A549 (cell line): ENCODE results near the gene ATRN. TPM values are rescaled to one million over a fixed set of nuclear protein-coding genes. Genes with fewer than 3 reads are reported as not detected.

Source experiments
- ATAC-seq, 2 experiments: fragments of 200-7000 bp in 1 of 2; fragments of >200 bp in 1 of 2; cut with Nextera tagmentation in 1 of 2; cut with Tn5 transposase in 1 of 2; 3 replicates each; pipeline versions ENCODE4 v1.8.0 to v1.9.1; 2018 to 2020; ENCODE audit warnings: mild to moderate bottlenecking in 1 of 2, moderate library complexity in 1 of 2
- CTCF ChIA-PET: fragments of 300-600 bp; sonication (Branson Sonifier 250); formaldehyde crosslinking; extraction: SDS; loops from one replicate; lab custom pipeline; 2021; ENCODE audit warnings: antibody characterized with exemption, inconsistent platforms; lab: Yijun Ruan, JAX
- POLR2A ChIA-PET: fragments of 350-600 bp; formaldehyde crosslinking; extraction: SDS; loops from one replicate; lab custom pipeline; 2021; ENCODE audit warnings: antibody characterized with exemption, inconsistent platforms; lab: Yijun Ruan, JAX
- DNase-seq, 2 experiments: peaks; one replicate each; pipeline versions ENCODE4 v3.0.0 to v3.0.0-alpha.2; 2011 to 2016; ENCODE audit warnings: low read depth in 1 of 2, low spot score in 1 of 2
- FAIRE-seq: peaks from 2 replicates; lab custom pipeline; 2011; peaks lifted over from hg19 to GRCh38; lab: Jason Lieb, UNC
- H3K27ac ChIP-seq, 2 experiments: fragments of >200 bp; sonication (Bioruptor Twin); formaldehyde crosslinking; 3 replicates each; pipeline ENCODE4 v1.5.1; 2016 to 2017
- H3K4me1 ChIP-seq: fragments of >200 bp; sonication (Bioruptor Twin); formaldehyde crosslinking; 3 replicates; pipeline ENCODE4 v1.6.1; 2016
- H3K4me2 ChIP-seq: fragments of >200 bp; sonication (Bioruptor Twin); formaldehyde crosslinking; 3 replicates; pipeline ENCODE4 v1.6.1; 2016
- H3K4me3 ChIP-seq: fragments of >200 bp; sonication (Bioruptor Twin); formaldehyde crosslinking; 3 replicates; pipeline ENCODE4 v1.5.1; 2016
- H3K9me3 ChIP-seq: fragments of >200 bp; sonication (Bioruptor Twin); formaldehyde crosslinking; 3 replicates; pipeline ENCODE4 v1.6.1; 2016
- ATOH8 ChIP-seq: fragments of 250-450 bp; sonication (Bioruptor Pico); IDR thresholded peaks from 2 replicates; pipeline ENCODE4 v1.5.0; 2020; ENCODE audit warnings: low read depth, mild to moderate bottlenecking, moderate library complexity
- CBX2 ChIP-seq: fragments of 200-600 bp; sonication (generic); IDR thresholded peaks from 2 replicates; pipeline ENCODE4 v1.6.1; 2016; ENCODE audit warnings: low read depth, mild to moderate bottlenecking, borderline replicate concordance
- CHD2 ChIP-seq: fragments of 150-350 bp; IDR thresholded peaks from 2 replicates; pipeline ENCODE4 v1.6.1; 2014; ENCODE audit warnings: low read length; ENCODE audit not compliant: partially characterized antibody
- EHF ChIP-seq: fragments of 250-450 bp; sonication (Bioruptor Pico); IDR thresholded peaks from 2 replicates; pipeline ENCODE4 v1.5.0; 2020; ENCODE audit warnings: mild to moderate bottlenecking
- ELK1 ChIP-seq: fragments of 150-350 bp; IDR thresholded peaks from 2 replicates; pipeline ENCODE4 v1.6.1; 2014; ENCODE audit warnings: low read depth, mild to moderate bottlenecking, low read length
- EP300 ChIP-seq, 2 experiments: fragments of >200 bp; sonication (Bioruptor Twin); formaldehyde crosslinking; IDR thresholded peaks; 2 replicates in 1 of 2; 3 replicates in 1 of 2; pipeline ENCODE4 v1.6.1; 2016 to 2017
- FOSL2 ChIP-seq, 2 experiments: fragments of 450-650 bp in 1 of 2; fragments of >200 bp in 1 of 2; sonication (Bioruptor Twin) in 1 of 2; formaldehyde crosslinking; IDR thresholded peaks; 2 replicates each; pipeline versions ENCODE4 v1.5.0 to v1.6.1; 2016 to 2020; ENCODE audit warnings: mild to moderate bottlenecking in 1 of 2, moderate library complexity in 1 of 2
- FOXS1 ChIP-seq: fragments of 250-450 bp; sonication (Bioruptor Pico); IDR thresholded peaks from 2 replicates; pipeline ENCODE4 v1.5.0; 2020; ENCODE audit warnings: mild to moderate bottlenecking, moderate library complexity
- HDAC2 ChIP-seq: fragments of 200-600 bp; sonication (generic); IDR thresholded peaks from 2 replicates; pipeline ENCODE4 v1.6.1; 2016
- HEYL ChIP-seq: fragments of 250-450 bp; sonication (Bioruptor Pico); IDR thresholded peaks from 2 replicates; pipeline ENCODE4 v1.8.0; 2021; ENCODE audit warnings: mild to moderate bottlenecking, moderate library complexity
- HOXB13 ChIP-seq: fragments of 250-450 bp; sonication (Bioruptor Pico); IDR thresholded peaks from 2 replicates; pipeline ENCODE4 v1.5.0; 2020; ENCODE audit warnings: low read depth, mild to moderate bottlenecking, moderate library complexity
- HOXB5 ChIP-seq: fragments of 250-450 bp; sonication (Bioruptor Pico); IDR thresholded peaks from 2 replicates; pipeline ENCODE4 v1.5.0; 2020; ENCODE audit warnings: mild to moderate bottlenecking, moderate library complexity
- JUN ChIP-seq, 2 experiments: fragments of >200 bp; sonication (Bioruptor Twin); formaldehyde crosslinking; IDR thresholded peaks; 2 replicates in 1 of 2; 3 replicates in 1 of 2; pipeline ENCODE4 v1.6.1; 2016 to 2017
- KDM1A ChIP-seq: fragments of 200-600 bp; sonication (generic); IDR thresholded peaks from 2 replicates; pipeline ENCODE4 v1.6.1; 2016; ENCODE audit warnings: low read depth, mild to moderate bottlenecking
- MAFK ChIP-seq: fragments of 450-650 bp; IDR thresholded peaks from 2 replicates; pipeline ENCODE4 v1.6.1; 2014; ENCODE audit not compliant: partially characterized antibody
- MAX ChIP-seq: IDR thresholded peaks from 2 replicates; pipeline ENCODE4 v1.6.1; 2012
- MAZ ChIP-seq: fragments of 150-350 bp; IDR thresholded peaks from 2 replicates; pipeline ENCODE4 v1.6.1; 2014; ENCODE audit warnings: antibody characterized with exemption, low read depth, low read length, borderline replicate concordance
- NPAS2 ChIP-seq: fragments of 250-450 bp; sonication (Bioruptor Pico); IDR thresholded peaks from 2 replicates; pipeline ENCODE4 v1.8.0; 2022; ENCODE audit warnings: mild to moderate bottlenecking, moderate library complexity, borderline replicate concordance
- PHF8 ChIP-seq: fragments of 200-600 bp; sonication (generic); IDR thresholded peaks from 2 replicates; pipeline ENCODE4 v1.6.1; 2016; ENCODE audit warnings: low read depth, mild to moderate bottlenecking, antibody characterized with exemption, moderate library complexity, borderline replicate concordance
- POLR2A ChIP-seq: IDR thresholded peaks from 2 replicates; pipeline ENCODE4 v1.6.1; 2012; ENCODE audit warnings: mild to moderate bottlenecking, low read length
- POLR2AphosphoS2 ChIP-seq: conservative IDR thresholded peaks from 2 replicates; pipeline ENCODE4 v1.6.1; 2012; ENCODE audit warnings: low read length, improper control_type of control experiment, inconsistent platforms
- RCOR1 ChIP-seq: fragments of 150-350 bp; IDR thresholded peaks from 2 replicates; pipeline ENCODE4 v1.6.1; 2014; ENCODE audit warnings: antibody characterized with exemption, low read length, low read depth
- REST ChIP-seq: fragments of 200-600 bp; sonication (generic); IDR thresholded peaks from 2 replicates; pipeline ENCODE4 v1.6.1; 2016; ENCODE audit warnings: antibody characterized with exemption, mild to moderate bottlenecking, moderate library complexity
- SMC3 ChIP-seq: fragments of >200 bp; sonication (Bioruptor Twin); formaldehyde crosslinking; IDR thresholded peaks from 3 replicates; pipeline ENCODE4 v1.6.1; 2018; ENCODE audit warnings: inconsistent platforms
- TFCP2L1 ChIP-seq: fragments of 250-450 bp; sonication (Bioruptor Pico); IDR thresholded peaks from 2 replicates; pipeline ENCODE4 v1.5.0; 2021; ENCODE audit warnings: mild to moderate bottlenecking
- ZC3H11A ChIP-seq: fragments of 450-650 bp; IDR thresholded peaks from 2 replicates; pipeline ENCODE4 v1.6.1; 2014; ENCODE audit warnings: antibody characterized with exemption, mild to moderate bottlenecking
- ZFP36 ChIP-seq: fragments of 450-650 bp; IDR thresholded peaks from 2 replicates; pipeline ENCODE4 v1.6.1; 2014; ENCODE audit warnings: borderline replicate concordance; ENCODE audit not compliant: partially characterized antibody
- ZNF302 ChIP-seq: fragments of 250-450 bp; sonication (Bioruptor Pico); IDR thresholded peaks from 2 replicates; pipeline ENCODE4 v1.9.0; 2021; ENCODE audit warnings: inconsistent platforms, mild to moderate bottlenecking, moderate library complexity
- ZSCAN20 ChIP-seq: fragments of 250-450 bp; sonication (Bioruptor Pico); IDR thresholded peaks from 2 replicates; pipeline ENCODE4 v1.8.0; 2022; ENCODE audit warnings: mild to moderate bottlenecking, moderate library complexity
- WGBS: methylation state at CpG from one replicate; pipeline ENCODE4 v1.1.6; 2017; ENCODE audit errors: missing lambda C conversion rate; 5-methylcytosine and 5-hydroxymethylcytosine counted together
- polyA plus RNA-seq, 4 experiments: library from polyadenylated mRNA; depleted of rRNA in 3 of 4; stranded (reverse); fragments of >200 nt; fragmentation: RNase III in 1 of 4; extraction: RNeasy Plus Mini Kit Qiagen cat#74134 plus additional on column Dnase treatment in 1 of 4; gene quantifications; 2 replicates in 3 of 4; 3 replicates in 1 of 4; pipeline ENCODE4 v1.2.3, GENCODE V29; 2011 to 2017

The ATRN gene
- polyA plus RNA-seq, 2 of the 4 experiments (the other 2 are of a cell fraction) = 21.3 to 58.7 TPM

- no peak for TF ChIP-seq RCOR1
- TF ChIP-seq ZC3H11A = no peak
- TF ChIP-seq NPAS2 = no peak
- no peak for TF ChIP-seq ATOH8
- TF ChIP-seq HOXB13 = no peak
- TF ChIP-seq ZSCAN20 (CRISPR knock-in tag) = no peak
- TF ChIP-seq CHD2 = no peak
- TF ChIP-seq ZFP36 = no peak
- TF ChIP-seq EHF (CRISPR knock-in tag) = no peak
- no peak for TF ChIP-seq PHF8
- TF ChIP-seq ZNF302 (CRISPR knock-in tag) = no peak
- TF ChIP-seq POLR2AphosphoS2 = no peak
- no peak for TF ChIP-seq HEYL (CRISPR knock-in tag)
- TF ChIP-seq EP300 (IDR thresholded peaks at IDR 0.05) = no peak
- no peak for TF ChIP-seq KDM1A
- no peak for TF ChIP-seq HDAC2
- TF ChIP-seq MAFK = no peak
- Histone ChIP-seq H3K4me1 (peaks cover 20% of the 10 kb centered on the region), H3K4me3 (no peak overlapping the region), H3K27ac (no peak overlapping the region), H3K4me2 (no peak overlapping the region), H3K9me3 (peaks cover 16% of the 10 kb centered on the region)
- 81% methylated on average over 1 of the region's 1 CpG for WGBS
- no peak for DNase-seq
- ChIA-PET CTCF (interaction anchor here (1.4 kb wide), 1 partner anchor 10 kb away, joined by 5 read pairs; no protein-coding TSS in a partner anchor), POLR2A (interaction anchor here (1.8 kb wide), 1 partner anchor 15 kb away, joined by 4 read pairs; the partner anchor contains the start of gene ATRN)
- ATAC-seq = no peak
- FAIRE-seq = peak; percentile 39
Observed at GRCh38 chr20:3485913-3486312, 15.1 kb downstream of the ATRN start.

GRCh38 chr20:3486850-3487249, 16.0 kb downstream of the ATRN start:
- TF ChIP-seq JUN (IDR thresholded peaks at IDR 0.05) = no peak
- TF ChIP-seq MAFK = no peak
- ChIA-PET POLR2A (no interaction called here), CTCF (no interaction called here)
- peaks cover 20% of the 10 kb centered on the region for H3K4me1 ChIP-seq
- no peak overlapping the region for H3K4me3 ChIP-seq
- DNase-seq (no peak), FAIRE-seq (peak; percentile 32), ATAC-seq (no peak)
- H3K9me3 ChIP-seq = peaks cover 16% of the 10 kb centered on the region
- no peak overlapping the region for H3K4me2 ChIP-seq
- 74% methylated on average over 1 of the region's 1 CpG for WGBS
- H3K27ac ChIP-seq = no peak overlapping the region

GRCh38 chr20:3492669-3493068, 21.9 kb downstream of the ATRN start:
- POLR2A ChIA-PET = no interaction called here

More at GRCh38 chr20:3492669-3493068, 21.9 kb downstream of the ATRN start:
- ATAC-seq (no peak), FAIRE-seq (no peak), DNase-seq (no peak)
- Histone ChIP-seq H3K27ac (no peak overlapping the region), H3K4me2 (no peak overlapping the region), H3K9me3 (peaks cover under 1% of the 10 kb centered on the region; the same call in 2 of the 3 replicates), H3K4me3 (no peak overlapping the region), H3K4me1 (no peaks in the 10 kb centered on the region)
- CTCF ChIA-PET = interaction anchor here (0.6 kb wide), 1 partner anchor 18 kb away, joined by 4 read pairs; no protein-coding TSS in a partner anchor
- no peak for TF ChIP-seq HEYL (CRISPR knock-in tag)
- TF ChIP-seq REST = no peak
- TF ChIP-seq RCOR1 = no peak
- TF ChIP-seq ELK1 = no peak
- no peak for TF ChIP-seq SMC3
- TF ChIP-seq HDAC2 = no peak
- TF ChIP-seq CBX2 = no peak
- no peak for TF ChIP-seq TFCP2L1 (CRISPR knock-in tag)
- no peak for TF ChIP-seq MAZ
- no peak for TF ChIP-seq HOXB5
- TF ChIP-seq FOXS1 (CRISPR knock-in tag) = no peak
- no peak for TF ChIP-seq NPAS2
- TF ChIP-seq MAX = no peak
- no peak for TF ChIP-seq ZC3H11A
- no peak for TF ChIP-seq POLR2A
- no peak for TF ChIP-seq FOSL2 (IDR thresholded peaks at IDR 0.05)
- TF ChIP-seq FOSL2 (CRISPR knock-in tag; IDR thresholded peaks at IDR 0.05) = no peak
- no peak for TF ChIP-seq PHF8
- TF ChIP-seq ATOH8 = no peak
- WGBS = 94% methylated on average over 11 of the region's 11 CpGs
